Measurements from ENCODE around the gene GORAB.

The GORAB gene

GRCh38 chr1:170593173-170594011 lies 61.4 kb downstream of the GORAB start:
- FAIRE-seq = no peak

GRCh38 chr1:170594066-170594626 lies 62.2 kb downstream of the GORAB start:
- FAIRE-seq = no peak

- no peak for FAIRE-seq
Observed at GRCh38 chr1:170596701-170597100, 64.7 kb downstream of the GORAB start.

GRCh38 chr1:170598618-170599017 lies 66.7 kb downstream of the GORAB start:
- FAIRE-seq = no peak

GRCh38 chr1:170599033-170599432 lies 67.1 kb downstream of the GORAB start:
- FAIRE-seq = no peak

- no peak for FAIRE-seq
Observed at GRCh38 chr1:170601866-170602265, 69.9 kb downstream of the GORAB start.
